ENCODE results near the gene TCF7L1.
"Not testable (repeated sequence)": the region's sequence is repeated elsewhere in the genome, so short reads cannot be mapped to it uniquely, and the experiment has no call there.

Gene TCF7L1

GRCh38 chr2:85132397-85132796 is 795 bp upstream of the TCF7L1 start:
- no peak for DNase-seq

GRCh38 chr2:85133751-85134254 is 611 bp downstream of the TCF7L1 start:
- peak; percentile 22 for DNase-seq

- no peak for DNase-seq
Measured at GRCh38 chr2:85134255-85134895, 1.2 kb downstream of the TCF7L1 start.

GRCh38 chr2:85134896-85135659 is 1.9 kb downstream of the TCF7L1 start:
- DNase-seq = no peak

GRCh38 chr2:85135660-85135914 is 2.4 kb downstream of the TCF7L1 start:
- DNase-seq = no peak

- no peak for DNase-seq
Measured at GRCh38 chr2:85137156-85137555, 4.0 kb downstream of the TCF7L1 start.

- no peak for DNase-seq
Measured at GRCh38 chr2:85143463-85144082, 10.4 kb downstream of the TCF7L1 start.

GRCh38 chr2:85145116-85145820 is 12.1 kb downstream of the TCF7L1 start:
- no peak for DNase-seq

GRCh38 chr2:85148190-85148589 is 15.0 kb downstream of the TCF7L1 start:
- DNase-seq = no peak

GRCh38 chr2:85151026-85151425 is 17.8 kb downstream of the TCF7L1 start:
- no peak for DNase-seq

GRCh38 chr2:85152895-85153294 is 19.7 kb downstream of the TCF7L1 start:
- DNase-seq = no peak

- no peak for DNase-seq
Measured at GRCh38 chr2:85154048-85154753, 21.0 kb downstream of the TCF7L1 start.

GRCh38 chr2:85155082-85155481 is 21.9 kb downstream of the TCF7L1 start:
- not testable (repeated sequence) for DNase-seq

- DNase-seq = no peak
Measured at GRCh38 chr2:85156153-85156552, 23.0 kb downstream of the TCF7L1 start.

GRCh38 chr2:85156619-85157018 is 23.4 kb downstream of the TCF7L1 start:
- no peak for DNase-seq

- DNase-seq = no peak
Measured at GRCh38 chr2:85157345-85157744, 24.2 kb downstream of the TCF7L1 start.

GRCh38 chr2:85158559-85159273 is 25.5 kb downstream of the TCF7L1 start:
- DNase-seq = no peak

GRCh38 chr2:85159589-85159988 is 26.4 kb downstream of the TCF7L1 start:
- no peak for DNase-seq

GRCh38 chr2:85160966-85161960 is 28.1 kb downstream of the TCF7L1 start:
- DNase-seq = no peak

- DNase-seq = no peak
Measured at GRCh38 chr2:85162746-85163301, 29.6 kb downstream of the TCF7L1 start.

GRCh38 chr2:85163675-85164074 is 30.5 kb downstream of the TCF7L1 start:
- DNase-seq = no peak

Data from RPMI8226 (cell line).